WTC11 (cell line): Measurements from ENCODE around the gene TRABD. TPM values are rescaled to one million over a fixed set of nuclear protein-coding genes. Genes with fewer than 3 reads are reported as not detected.

Source experiments
- ATAC-seq: fragments of 200-7000 bp; cut with Tn5 transposase; 2 replicates; pipeline ENCODE4 v1.10.0; 2021; ENCODE audit warnings: mild to moderate bottlenecking, moderate library complexity
- CTCF ChIA-PET: fragments of 300-600 bp; sonication (Branson Sonifier 250); formaldehyde crosslinking; loops from one replicate; lab custom pipeline; 2021; ENCODE audit warnings: antibody characterized with exemption; lab: Charles Lee
- POLR2A ChIA-PET: fragments of 350-600 bp; sonication (Branson Sonifier 250); formaldehyde crosslinking; loops from one replicate; lab custom pipeline; 2021; ENCODE audit warnings: antibody characterized with exemption; lab: Charles Lee
- DNase-seq: peaks from one replicate; pipeline ENCODE4 v3.0.0; 2021; ENCODE audit warnings: low spot score
- H3K27ac Mint-ChIP-seq: 2 replicates; pipeline ENCODE4 v1.8.0; 2021; ENCODE audit warnings: mixed read lengths
- H3K27me3 Mint-ChIP-seq: 2 replicates; pipeline ENCODE4 v1.8.0; 2021; ENCODE audit warnings: low read depth, mild to moderate bottlenecking, moderate library complexity, mixed read lengths
- H3K36me3 Mint-ChIP-seq: 2 replicates; pipeline ENCODE4 v1.8.0; 2021; ENCODE audit warnings: mixed read lengths
- H3K4me1 Mint-ChIP-seq: 2 replicates; pipeline ENCODE4 v1.8.0; 2022; ENCODE audit warnings: mixed read lengths
- H3K4me3 Mint-ChIP-seq: 2 replicates; pipeline ENCODE4 v1.8.0; 2021; ENCODE audit warnings: mild to moderate bottlenecking, moderate library complexity, mixed read lengths
- H3K9me3 Mint-ChIP-seq: 2 replicates; pipeline ENCODE4 v1.8.0; 2021; ENCODE audit warnings: mixed read lengths
- CBFB ChIP-seq: sonication (generic); formaldehyde crosslinking; IDR thresholded peaks from 2 replicates; pipeline ENCODE4 v1.8.1; 2022; ENCODE audit warnings: mild to moderate bottlenecking, low read depth, missing genetic modification reagents
- EMX1 ChIP-seq: fragments of 250-450 bp; sonication (Bioruptor Pico); IDR thresholded peaks from 2 replicates; pipeline ENCODE4 v1.8.0; 2021; ENCODE audit warnings: mild to moderate bottlenecking
- FOXK1 ChIP-seq: sonication (generic); formaldehyde crosslinking; IDR thresholded peaks from 2 replicates; pipeline ENCODE4 v1.8.0; 2022; ENCODE audit warnings: mild to moderate bottlenecking, moderate library complexity, missing genetic modification reagents
- IRF2 ChIP-seq: sonication (generic); formaldehyde crosslinking; IDR thresholded peaks from 2 replicates; pipeline ENCODE4 v1.8.0; 2022; ENCODE audit warnings: low read depth, missing genetic modification reagents, borderline replicate concordance
- NFE2L1 ChIP-seq: sonication (generic); formaldehyde crosslinking; IDR thresholded peaks from 2 replicates; pipeline ENCODE4 v1.8.1; 2023; ENCODE audit warnings: missing genetic modification reagents
- NR3C1 ChIP-seq: sonication (generic); formaldehyde crosslinking; conservative IDR thresholded peaks from 2 replicates; pipeline ENCODE4 v1.8.1; 2023; ENCODE audit warnings: low read depth, mild to moderate bottlenecking, missing genetic modification reagents
- RELA ChIP-seq: sonication (generic); formaldehyde crosslinking; IDR thresholded peaks from 2 replicates; pipeline ENCODE4 v1.8.1; 2022; ENCODE audit warnings: missing genetic modification reagents, mild to moderate bottlenecking, borderline replicate concordance
- SMAD4 ChIP-seq: sonication (generic); formaldehyde crosslinking; IDR thresholded peaks from 2 replicates; pipeline ENCODE4 v1.8.0; 2022; ENCODE audit warnings: mild to moderate bottlenecking, missing genetic modification reagents
- SOX15 ChIP-seq: fragments of 250-450 bp; sonication (Bioruptor Pico); IDR thresholded peaks from 2 replicates; pipeline ENCODE4 v1.9.0; 2021; ENCODE audit warnings: mild to moderate bottlenecking
- SP1 ChIP-seq: sonication (generic); formaldehyde crosslinking; conservative IDR thresholded peaks from 2 replicates; pipeline ENCODE4 v1.8.1; 2022; ENCODE audit warnings: missing genetic modification reagents
- TCF7 ChIP-seq: sonication (generic); formaldehyde crosslinking; IDR thresholded peaks from 2 replicates; pipeline ENCODE4 v1.8.0; 2022; ENCODE audit warnings: mild to moderate bottlenecking, low read depth, missing genetic modification reagents, moderate library complexity
- TP53 ChIP-seq: sonication (generic); formaldehyde crosslinking; IDR thresholded peaks from 2 replicates; pipeline ENCODE4 v1.8.1; 2023; ENCODE audit warnings: mild to moderate bottlenecking, missing genetic modification reagents
- ZNF671 ChIP-seq: fragments of 250-450 bp; sonication (Bioruptor Pico); IDR thresholded peaks from 2 replicates; pipeline ENCODE4 v1.8.0; 2021; ENCODE audit warnings: mild to moderate bottlenecking
- total RNA-seq: library from RNA; stranded (reverse); gene quantifications from 3 replicates; pipeline ENCODE4 v1.2.3, GENCODE V29; 2021
- TF ChIP-seq, protein P1 (sequence below): sonication (generic); formaldehyde crosslinking; IDR thresholded peaks from 2 replicates; pipeline ENCODE4 v1.8.1; 2022; ENCODE audit warnings: missing genetic modification reagents, borderline replicate concordance
- TF ChIP-seq, protein P2 (sequence below): sonication (generic); formaldehyde crosslinking; IDR thresholded peaks from 2 replicates; pipeline ENCODE4 v1.8.0; 2022; ENCODE audit warnings: mild to moderate bottlenecking, missing genetic modification reagents
- TF ChIP-seq, protein P3 (sequence below): sonication (generic); formaldehyde crosslinking; IDR thresholded peaks from 2 replicates; pipeline ENCODE4 v1.8.1; 2023; ENCODE audit warnings: mild to moderate bottlenecking, missing genetic modification reagents, moderate library complexity
- TF ChIP-seq, protein P4 (sequence below): fragments of 200-600 bp; IDR thresholded peaks from 2 replicates; pipeline ENCODE4 v1.8.0; 2022; ENCODE audit warnings: antibody characterized with exemption
- TF ChIP-seq, protein P5 (sequence below): sonication (generic); formaldehyde crosslinking; IDR thresholded peaks from 2 replicates; pipeline ENCODE4 v1.8.0; 2023; ENCODE audit warnings: missing genetic modification reagents, mild to moderate bottlenecking, borderline replicate concordance
- TF ChIP-seq, protein P6 (sequence below): sonication (generic); formaldehyde crosslinking; IDR thresholded peaks from 2 replicates; pipeline ENCODE4 v1.8.1; 2022; ENCODE audit warnings: mild to moderate bottlenecking, missing genetic modification reagents, moderate library complexity, borderline replicate concordance
- TF ChIP-seq, protein P7 (sequence below): fragments of 250-450 bp; sonication (Bioruptor Pico); IDR thresholded peaks from 2 replicates; pipeline ENCODE4 v1.8.0; 2021; ENCODE audit warnings: mild to moderate bottlenecking

TRABD gene
- total RNA-seq, 1 experiment from 2014 or later, result 90.4 TPM

DNA sequence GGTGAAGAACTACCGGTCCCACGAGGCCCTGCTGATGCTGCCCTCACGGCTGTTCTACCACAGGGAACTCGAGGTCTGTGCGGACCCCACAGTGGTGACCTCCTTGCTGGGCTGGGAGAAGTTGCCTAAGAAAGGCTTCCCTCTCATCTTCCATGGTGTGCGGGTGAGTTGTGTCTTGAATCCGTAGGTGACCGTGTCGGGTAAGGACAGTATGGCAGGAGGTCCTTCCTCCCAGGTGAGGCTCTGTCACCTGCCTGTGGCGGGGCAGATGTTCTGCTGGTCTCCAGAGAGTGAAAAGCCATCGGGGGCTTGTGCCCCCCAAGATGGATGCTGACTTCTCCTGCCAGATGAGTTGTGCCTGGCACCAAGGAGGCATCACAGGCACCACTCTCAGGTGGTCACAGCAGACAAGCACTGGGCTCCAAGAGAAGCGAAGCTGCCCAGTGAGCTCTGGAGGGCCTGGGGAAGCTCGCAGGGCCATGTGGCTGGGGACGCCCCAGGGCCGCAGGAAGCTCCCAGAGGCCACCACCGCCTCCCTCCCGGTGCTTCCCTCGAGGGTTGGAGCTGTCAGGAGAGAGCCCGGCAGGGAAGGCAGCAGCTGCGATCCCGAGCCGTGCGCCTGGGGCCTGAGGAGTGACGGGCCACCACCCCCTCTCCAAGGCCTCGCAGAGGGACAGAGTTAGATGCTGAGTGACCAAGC, 32.5 kb upstream of the TRABD start:
- Mint-ChIP-seq H3K9me3 (no peaks in the 10 kb centered on the region), H3K36me3 (no peaks in the 10 kb centered on the region), H3K27ac (no peak overlapping the region), H3K4me3 (no peak overlapping the region), H3K4me1 (no peaks in the 10 kb centered on the region), H3K27me3 (no peaks in the 10 kb centered on the region)
- TF ChIP-seq, protein P1, sequence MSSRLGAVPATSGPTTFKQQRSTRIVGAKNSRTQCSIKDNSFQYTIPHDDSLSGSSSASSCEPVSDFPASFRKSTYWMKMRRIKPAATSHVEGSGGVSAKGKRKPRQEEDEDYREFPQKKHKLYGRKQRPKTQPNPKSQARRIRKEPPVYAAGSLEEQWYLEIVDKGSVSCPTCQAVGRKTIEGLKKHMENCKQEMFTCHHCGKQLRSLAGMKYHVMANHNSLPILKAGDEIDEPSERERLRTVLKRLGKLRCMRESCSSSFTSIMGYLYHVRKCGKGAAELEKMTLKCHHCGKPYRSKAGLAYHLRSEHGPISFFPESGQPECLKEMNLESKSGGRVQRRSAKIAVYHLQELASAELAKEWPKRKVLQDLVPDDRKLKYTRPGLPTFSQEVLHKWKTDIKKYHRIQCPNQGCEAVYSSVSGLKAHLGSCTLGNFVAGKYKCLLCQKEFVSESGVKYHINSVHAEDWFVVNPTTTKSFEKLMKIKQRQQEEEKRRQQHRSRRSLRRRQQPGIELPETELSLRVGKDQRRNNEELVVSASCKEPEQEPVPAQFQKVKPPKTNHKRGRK (CRISPR knock-in tag), result no peak
- TF ChIP-seq SP1 (CRISPR knock-in tag), result no peak
- no peak for TF ChIP-seq IRF2 (CRISPR knock-in tag)
- TF ChIP-seq, protein P2, sequence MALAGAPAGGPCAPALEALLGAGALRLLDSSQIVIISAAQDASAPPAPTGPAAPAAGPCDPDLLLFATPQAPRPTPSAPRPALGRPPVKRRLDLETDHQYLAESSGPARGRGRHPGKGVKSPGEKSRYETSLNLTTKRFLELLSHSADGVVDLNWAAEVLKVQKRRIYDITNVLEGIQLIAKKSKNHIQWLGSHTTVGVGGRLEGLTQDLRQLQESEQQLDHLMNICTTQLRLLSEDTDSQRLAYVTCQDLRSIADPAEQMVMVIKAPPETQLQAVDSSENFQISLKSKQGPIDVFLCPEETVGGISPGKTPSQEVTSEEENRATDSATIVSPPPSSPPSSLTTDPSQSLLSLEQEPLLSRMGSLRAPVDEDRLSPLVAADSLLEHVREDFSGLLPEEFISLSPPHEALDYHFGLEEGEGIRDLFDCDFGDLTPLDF (CRISPR knock-in tag), result no peak
- no peak for TF ChIP-seq RELA (CRISPR knock-in tag)
- TF ChIP-seq, protein P3, sequence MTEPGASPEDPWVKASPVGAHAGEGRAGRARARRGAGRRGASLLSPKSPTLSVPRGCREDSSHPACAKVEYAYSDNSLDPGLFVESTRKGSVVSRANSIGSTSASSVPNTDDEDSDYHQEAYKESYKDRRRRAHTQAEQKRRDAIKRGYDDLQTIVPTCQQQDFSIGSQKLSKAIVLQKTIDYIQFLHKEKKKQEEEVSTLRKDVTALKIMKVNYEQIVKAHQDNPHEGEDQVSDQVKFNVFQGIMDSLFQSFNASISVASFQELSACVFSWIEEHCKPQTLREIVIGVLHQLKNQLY, result no peak
- TF ChIP-seq TP53 (CRISPR knock-in tag), result no peak
- TF ChIP-seq CBFB, result no peak
- no peak for TF ChIP-seq ZNF671 (CRISPR knock-in tag)
- TF ChIP-seq, protein P4, sequence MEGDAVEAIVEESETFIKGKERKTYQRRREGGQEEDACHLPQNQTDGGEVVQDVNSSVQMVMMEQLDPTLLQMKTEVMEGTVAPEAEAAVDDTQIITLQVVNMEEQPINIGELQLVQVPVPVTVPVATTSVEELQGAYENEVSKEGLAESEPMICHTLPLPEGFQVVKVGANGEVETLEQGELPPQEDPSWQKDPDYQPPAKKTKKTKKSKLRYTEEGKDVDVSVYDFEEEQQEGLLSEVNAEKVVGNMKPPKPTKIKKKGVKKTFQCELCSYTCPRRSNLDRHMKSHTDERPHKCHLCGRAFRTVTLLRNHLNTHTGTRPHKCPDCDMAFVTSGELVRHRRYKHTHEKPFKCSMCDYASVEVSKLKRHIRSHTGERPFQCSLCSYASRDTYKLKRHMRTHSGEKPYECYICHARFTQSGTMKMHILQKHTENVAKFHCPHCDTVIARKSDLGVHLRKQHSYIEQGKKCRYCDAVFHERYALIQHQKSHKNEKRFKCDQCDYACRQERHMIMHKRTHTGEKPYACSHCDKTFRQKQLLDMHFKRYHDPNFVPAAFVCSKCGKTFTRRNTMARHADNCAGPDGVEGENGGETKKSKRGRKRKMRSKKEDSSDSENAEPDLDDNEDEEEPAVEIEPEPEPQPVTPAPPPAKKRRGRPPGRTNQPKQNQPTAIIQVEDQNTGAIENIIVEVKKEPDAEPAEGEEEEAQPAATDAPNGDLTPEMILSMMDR, result no peak
- TF ChIP-seq EMX1, result no peak
- TF ChIP-seq, protein P5, sequence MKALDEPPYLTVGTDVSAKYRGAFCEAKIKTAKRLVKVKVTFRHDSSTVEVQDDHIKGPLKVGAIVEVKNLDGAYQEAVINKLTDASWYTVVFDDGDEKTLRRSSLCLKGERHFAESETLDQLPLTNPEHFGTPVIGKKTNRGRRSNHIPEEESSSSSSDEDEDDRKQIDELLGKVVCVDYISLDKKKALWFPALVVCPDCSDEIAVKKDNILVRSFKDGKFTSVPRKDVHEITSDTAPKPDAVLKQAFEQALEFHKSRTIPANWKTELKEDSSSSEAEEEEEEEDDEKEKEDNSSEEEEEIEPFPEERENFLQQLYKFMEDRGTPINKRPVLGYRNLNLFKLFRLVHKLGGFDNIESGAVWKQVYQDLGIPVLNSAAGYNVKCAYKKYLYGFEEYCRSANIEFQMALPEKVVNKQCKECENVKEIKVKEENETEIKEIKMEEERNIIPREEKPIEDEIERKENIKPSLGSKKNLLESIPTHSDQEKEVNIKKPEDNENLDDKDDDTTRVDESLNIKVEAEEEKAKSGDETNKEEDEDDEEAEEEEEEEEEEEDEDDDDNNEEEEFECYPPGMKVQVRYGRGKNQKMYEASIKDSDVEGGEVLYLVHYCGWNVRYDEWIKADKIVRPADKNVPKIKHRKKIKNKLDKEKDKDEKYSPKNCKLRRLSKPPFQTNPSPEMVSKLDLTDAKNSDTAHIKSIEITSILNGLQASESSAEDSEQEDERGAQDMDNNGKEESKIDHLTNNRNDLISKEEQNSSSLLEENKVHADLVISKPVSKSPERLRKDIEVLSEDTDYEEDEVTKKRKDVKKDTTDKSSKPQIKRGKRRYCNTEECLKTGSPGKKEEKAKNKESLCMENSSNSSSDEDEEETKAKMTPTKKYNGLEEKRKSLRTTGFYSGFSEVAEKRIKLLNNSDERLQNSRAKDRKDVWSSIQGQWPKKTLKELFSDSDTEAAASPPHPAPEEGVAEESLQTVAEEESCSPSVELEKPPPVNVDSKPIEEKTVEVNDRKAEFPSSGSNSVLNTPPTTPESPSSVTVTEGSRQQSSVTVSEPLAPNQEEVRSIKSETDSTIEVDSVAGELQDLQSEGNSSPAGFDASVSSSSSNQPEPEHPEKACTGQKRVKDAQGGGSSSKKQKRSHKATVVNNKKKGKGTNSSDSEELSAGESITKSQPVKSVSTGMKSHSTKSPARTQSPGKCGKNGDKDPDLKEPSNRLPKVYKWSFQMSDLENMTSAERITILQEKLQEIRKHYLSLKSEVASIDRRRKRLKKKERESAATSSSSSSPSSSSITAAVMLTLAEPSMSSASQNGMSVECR (CRISPR knock-in tag), result no peak
- TF ChIP-seq NFE2L1 (CRISPR knock-in tag), result no peak
- TF ChIP-seq, protein P6, sequence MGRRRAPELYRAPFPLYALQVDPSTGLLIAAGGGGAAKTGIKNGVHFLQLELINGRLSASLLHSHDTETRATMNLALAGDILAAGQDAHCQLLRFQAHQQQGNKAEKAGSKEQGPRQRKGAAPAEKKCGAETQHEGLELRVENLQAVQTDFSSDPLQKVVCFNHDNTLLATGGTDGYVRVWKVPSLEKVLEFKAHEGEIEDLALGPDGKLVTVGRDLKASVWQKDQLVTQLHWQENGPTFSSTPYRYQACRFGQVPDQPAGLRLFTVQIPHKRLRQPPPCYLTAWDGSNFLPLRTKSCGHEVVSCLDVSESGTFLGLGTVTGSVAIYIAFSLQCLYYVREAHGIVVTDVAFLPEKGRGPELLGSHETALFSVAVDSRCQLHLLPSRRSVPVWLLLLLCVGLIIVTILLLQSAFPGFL (CRISPR knock-in tag), result no peak
- no peak for TF ChIP-seq NR3C1 (CRISPR knock-in tag)
- TF ChIP-seq TCF7 (CRISPR knock-in tag), result no peak
- TF ChIP-seq FOXK1, result no peak
- TF ChIP-seq SMAD4 (CRISPR knock-in tag), result no peak
- no peak for TF ChIP-seq SOX15 (CRISPR knock-in tag)
- TF ChIP-seq, protein P7, sequence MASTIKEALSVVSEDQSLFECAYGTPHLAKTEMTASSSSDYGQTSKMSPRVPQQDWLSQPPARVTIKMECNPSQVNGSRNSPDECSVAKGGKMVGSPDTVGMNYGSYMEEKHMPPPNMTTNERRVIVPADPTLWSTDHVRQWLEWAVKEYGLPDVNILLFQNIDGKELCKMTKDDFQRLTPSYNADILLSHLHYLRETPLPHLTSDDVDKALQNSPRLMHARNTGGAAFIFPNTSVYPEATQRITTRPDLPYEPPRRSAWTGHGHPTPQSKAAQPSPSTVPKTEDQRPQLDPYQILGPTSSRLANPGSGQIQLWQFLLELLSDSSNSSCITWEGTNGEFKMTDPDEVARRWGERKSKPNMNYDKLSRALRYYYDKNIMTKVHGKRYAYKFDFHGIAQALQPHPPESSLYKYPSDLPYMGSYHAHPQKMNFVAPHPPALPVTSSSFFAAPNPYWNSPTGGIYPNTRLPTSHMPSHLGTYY (CRISPR knock-in tag), result no peak
- CTCF ChIA-PET, result interaction anchor here (1.5 kb wide), 1 partner anchor 11 kb away, joined by 3 read pairs; no protein-coding TSS in a partner anchor
- DNase-seq, result no peak
- ATAC-seq, result no peak
- POLR2A ChIA-PET, result no interaction called here
